Stimulated activated CD8-positive, alpha-beta memory T cell treated with anti-CD3 and anti-CD28 coated beads, Interleukin-4, amount 100 ng/mL, for 4 hours (primary cell): ENCODE data around the gene PRXL2B.
"Not testable (repeated sequence)": the region's sequence is repeated elsewhere in the genome, so short reads cannot be mapped to it uniquely, and the experiment has no call there.

Experiments
- DNase-seq, 2 donors: peaks; one replicate each; pipeline ENCODE4 v3.0.0-alpha.2; 2020; ENCODE audit warnings: low read depth in 2 of 2, low spot score in 1 of 2

The PRXL2B gene

GRCh38 chr1:2586154-2587070, at the start of gene PRXL2B:
Gene PRXL2B (plus strand): TSS chr1:2586777. CDS start chr1:2586886, 109 bp downstream.
- peak; percentile 88 to 97 for DNase-seq

- no peak for DNase-seq
These were observed 48.8 kb upstream of the PRXL2B start for GRCh38 chr1:2537784-2538115.

GRCh38 chr1:2538376-2538775, 48.2 kb upstream of the PRXL2B start:
- no peak for DNase-seq

GRCh38 chr1:2538872-2539271, 47.7 kb upstream of the PRXL2B start:
- no peak for DNase-seq

DNA sequence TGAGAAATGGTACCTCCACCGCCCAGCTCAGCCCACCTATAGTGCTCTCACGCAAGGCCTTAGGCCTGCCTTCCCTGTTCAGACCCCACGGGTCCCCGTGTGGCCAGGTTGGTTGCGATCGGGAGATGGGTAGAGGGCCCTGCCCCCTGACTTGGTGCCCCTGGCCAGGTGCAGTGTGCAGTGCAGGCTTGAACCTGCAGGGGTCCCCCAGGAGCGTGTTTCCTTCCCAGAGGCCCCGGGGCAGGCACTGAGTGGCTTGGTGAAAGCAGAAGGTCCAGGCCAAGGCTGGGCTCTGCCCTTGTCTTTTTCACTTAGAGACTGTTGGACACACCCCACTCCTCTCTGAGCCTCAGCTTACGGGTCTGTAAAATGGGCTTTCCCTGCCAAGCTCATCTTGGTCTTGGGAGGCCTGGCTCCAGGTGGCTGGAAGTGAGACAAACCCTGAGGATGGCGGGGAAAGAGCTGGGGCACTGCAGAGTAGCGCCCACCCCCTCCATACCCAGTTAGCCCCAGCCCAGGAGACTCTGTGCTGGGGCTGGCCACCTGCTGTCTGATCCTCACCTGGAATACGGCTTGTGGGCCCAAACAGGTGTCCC, 47.2 kb upstream of the PRXL2B start:
- no peak for DNase-seq

DNA sequence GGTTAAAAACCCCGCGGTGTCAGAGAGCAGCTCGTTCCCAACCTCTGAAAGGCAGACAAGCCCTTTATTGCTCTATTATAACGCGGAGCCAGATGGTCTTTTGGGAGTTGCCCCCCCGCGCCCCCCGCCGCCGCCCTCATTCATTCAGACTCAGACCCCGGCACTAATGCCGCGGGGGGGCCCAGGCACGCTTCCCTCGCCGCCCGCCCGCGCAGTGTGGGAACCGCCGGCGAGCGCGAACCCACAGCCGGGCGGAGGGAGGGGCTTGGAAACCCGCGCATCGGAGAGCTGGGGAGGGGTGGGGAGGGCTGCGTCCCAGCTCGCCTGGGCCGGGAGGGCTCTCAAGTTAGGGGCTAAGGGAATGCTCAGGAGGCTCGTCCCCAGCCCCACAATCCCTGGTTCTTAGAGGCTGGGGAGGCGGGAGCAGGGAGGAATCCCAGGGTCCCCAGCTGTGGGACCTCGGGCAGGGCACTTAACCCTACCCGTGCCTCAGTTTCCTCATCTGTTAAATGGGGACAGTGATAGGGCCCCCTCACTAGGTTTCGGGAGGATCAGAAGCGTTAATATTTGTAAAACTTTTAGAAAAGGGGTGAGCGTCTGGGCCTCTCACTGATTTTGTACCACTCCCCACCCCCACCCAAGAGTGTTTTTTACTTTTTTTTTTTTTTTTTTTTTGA, 45.6 kb upstream of the PRXL2B start:
- DNase-seq: no peak

DNA sequence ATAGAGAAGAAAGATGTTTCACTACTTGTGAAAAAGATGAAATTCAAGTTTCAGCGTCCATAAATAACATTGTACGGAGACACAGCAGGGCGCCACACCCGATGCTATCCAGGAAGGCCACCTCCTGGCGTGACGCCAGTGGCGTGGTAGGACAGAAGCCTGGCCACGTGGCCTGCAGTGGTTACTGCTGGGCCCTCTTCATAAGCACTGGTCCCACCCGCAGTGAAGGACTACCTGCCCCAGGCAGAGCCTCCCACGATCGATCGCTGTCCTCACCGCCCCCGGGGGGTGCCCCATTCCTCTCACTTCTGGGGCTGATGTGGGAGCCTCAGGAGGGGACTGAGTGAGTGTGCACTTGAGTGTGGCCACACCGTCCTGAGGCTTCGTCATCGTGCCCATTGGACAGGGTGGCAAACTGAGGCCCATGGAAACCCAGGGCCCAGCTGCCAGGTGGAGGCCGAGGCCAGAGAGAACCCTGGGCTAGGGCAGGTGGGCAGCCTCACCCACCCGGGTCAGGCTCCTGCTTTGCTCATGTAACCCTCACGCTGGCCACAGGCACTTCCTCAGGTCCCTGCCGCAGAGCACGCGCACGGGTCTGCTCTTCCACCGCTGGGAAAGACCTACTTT, 44.8 kb upstream of the PRXL2B start:
- no peak for DNase-seq

DNA sequence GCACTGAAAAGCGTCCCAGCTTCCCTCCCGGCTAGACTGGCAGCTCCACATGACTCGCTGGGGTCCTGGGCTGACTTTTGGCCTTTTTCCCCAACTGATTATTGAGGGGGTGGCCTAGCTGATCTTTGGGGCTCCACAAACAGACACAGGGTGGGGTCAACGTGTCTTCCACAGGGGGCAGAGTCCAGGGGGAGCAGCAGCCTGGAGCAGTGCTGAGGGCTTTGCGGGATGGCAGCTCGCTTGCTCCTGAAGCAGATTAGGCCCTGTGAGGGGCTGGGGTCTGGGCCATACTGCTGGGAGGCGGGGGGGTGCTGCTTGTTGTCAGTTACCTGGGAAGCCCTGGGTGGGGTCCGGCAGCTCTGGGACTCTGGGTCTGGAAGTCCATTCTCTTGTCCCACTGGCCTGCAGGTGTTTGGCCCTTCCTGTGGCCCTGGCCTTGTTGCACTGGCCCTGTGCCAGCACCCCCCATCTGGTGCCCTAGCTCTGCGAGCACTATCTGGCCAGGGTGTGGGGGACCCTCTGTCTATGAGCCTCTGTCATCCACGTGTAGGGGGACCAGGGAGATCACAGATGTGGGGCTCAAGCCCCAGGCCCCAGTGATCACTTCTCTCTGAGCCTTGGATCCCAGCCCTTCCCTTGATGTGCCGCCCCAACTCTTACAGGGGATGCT, 44.2 kb upstream of the PRXL2B start:
- DNase-seq: no peak

- no peak for DNase-seq
These were observed 43.0 kb upstream of the PRXL2B start for GRCh38 chr1:2543543-2544092.

DNA sequence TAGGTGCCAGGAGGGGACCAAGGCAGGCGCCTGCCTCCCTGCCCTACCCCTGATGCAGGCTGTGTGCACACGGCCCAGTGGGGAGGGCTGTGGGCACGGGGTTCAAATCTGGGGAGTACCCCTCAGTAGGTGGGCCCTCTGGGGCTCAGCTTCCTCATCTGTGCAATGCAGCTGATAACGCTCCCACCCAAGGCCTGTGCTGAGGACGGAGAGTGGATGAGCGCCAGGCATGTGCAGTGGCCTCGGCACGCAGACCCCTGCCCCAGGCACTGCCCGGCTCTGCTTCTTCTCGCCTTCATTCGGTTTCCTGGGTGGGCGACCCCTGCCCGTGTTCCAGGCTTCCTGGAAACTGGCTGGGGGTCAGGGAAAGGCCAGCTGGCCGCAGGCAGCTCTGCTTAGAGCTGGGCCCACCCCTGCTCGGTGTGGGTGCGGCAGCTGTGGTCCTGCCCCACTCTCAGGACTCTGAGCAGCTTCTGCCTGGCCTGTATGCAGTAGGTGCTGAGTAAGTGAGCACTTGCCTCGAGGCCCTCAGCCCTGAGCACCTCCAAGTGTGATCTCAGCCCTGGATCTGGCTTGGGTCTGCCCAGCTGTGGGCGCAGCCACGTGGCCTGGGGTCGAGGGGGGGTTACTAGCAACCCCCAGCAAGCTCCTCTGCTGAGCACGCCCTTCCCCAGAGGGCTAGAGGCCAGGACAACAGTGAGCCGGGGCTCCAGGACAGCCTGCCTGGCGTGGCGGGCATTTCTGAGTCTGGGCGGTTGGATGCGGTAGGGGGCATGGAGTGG, 42.3 kb upstream of the PRXL2B start:
- DNase-seq: no peak

- no peak for DNase-seq
These were observed 41.5 kb upstream of the PRXL2B start for GRCh38 chr1:2544875-2545640.

- peak; percentile 68 to 81 for DNase-seq
These were observed 40.6 kb upstream of the PRXL2B start for GRCh38 chr1:2545754-2546514.

DNA sequence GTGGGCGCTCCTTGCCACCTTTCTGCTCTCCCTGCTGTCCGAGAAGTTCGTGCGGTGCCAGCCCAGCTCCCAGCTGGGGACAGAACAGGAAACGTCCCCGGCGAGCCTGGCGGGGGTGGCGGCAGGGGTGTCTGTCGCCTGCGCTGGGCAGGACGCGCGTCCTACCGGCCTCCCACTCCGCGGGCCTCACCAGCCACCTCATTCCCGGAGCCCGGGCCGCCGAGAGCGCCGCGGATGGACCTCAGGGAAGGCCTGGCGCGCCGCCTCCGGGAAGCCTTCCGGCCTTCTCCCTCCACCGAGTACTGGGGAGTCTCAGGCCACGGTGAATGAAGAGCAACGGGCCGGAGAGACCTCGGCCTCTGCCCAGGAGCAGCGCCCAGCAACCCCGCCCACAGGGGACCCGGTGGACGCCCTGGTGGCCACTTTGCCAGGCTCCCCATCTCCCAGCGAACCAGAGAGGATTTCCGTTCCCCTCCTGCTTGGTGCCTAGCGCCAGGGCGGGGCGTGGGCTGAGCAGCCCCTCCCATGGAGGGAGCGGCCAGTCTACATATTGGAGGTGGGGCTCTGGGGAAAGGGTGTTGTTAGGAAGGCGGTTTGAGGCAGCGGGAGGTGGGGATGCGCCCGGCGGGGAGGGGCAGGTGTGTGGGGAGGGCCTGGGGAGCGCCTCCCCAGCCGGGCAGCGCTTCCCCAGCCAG, 39.9 kb upstream of the PRXL2B start:
- peak in 1 of 2 donors; percentile 61 for DNase-seq

DNA sequence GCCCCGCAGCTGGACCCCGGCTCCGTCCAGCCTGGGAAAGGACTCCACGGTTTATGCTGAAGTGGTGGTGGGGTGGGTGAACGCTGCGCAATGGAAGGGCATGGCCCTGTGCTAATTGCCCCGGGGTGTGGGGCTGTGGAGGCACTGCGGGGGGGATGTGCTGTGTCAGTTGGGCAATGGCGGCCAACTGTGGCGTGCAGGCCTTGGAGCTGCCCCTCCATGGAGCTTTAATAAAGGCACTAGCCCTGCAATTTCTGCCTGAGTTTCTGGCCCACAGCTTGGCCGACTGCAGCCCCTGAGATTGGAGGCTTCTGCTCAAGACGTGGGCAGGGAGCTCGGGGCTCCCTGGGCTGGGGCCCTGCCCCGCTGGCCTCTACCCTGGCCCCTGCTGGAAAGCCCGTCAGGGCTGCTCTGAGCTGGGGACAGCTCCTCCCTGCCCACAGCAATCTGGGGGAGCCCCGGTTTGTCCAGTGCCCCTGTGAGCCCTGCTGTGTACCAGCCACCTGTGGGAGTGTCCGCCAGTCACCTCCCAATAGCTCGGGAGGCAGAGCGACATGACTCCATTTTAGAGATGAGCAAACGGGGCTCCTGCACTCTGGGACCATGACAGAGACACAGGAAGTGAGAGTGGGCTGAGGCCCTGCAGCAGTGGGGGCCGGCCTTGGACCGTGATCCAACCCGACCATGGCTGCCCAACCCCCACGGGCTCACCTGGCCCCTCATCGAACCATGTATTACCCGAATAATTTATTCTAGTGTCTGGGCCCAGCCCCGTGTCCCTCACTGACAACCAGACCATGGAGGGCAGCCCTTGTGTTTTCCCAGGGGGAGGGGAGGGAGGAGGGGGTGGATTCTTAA, 39.1 kb upstream of the PRXL2B start:
- no peak for DNase-seq

- peak; percentile 68 for DNase-seq
These were observed 38.4 kb upstream of the PRXL2B start for GRCh38 chr1:2548068-2548589.

- not testable (repeated sequence) for DNase-seq
These were observed 37.1 kb upstream of the PRXL2B start for GRCh38 chr1:2549367-2550029.
